Caco-2 (cell line): ENCODE measurements around the gene CTSS. TPM values are rescaled to one million over a fixed set of nuclear protein-coding genes. Genes with fewer than 3 reads are reported as not detected.
"Not testable (repeated sequence)": the region's sequence is repeated elsewhere in the genome, so short reads cannot be mapped to it uniquely, and the experiment has no call there.

Experiments
- BruUV-seq: library from RNA; stranded (reverse); fragments of 400-500 nt; replicated peaks from 2 replicates; lab custom pipeline; 2021; lab: Mats Ljungman, UMichigan
- CTCF ChIA-PET: fragments of 300-600 bp; sonication (Branson Sonifier 250); formaldehyde crosslinking; loops from one replicate; lab custom pipeline; 2022; ENCODE audit warnings: antibody characterized with exemption; lab: Charles Lee
- POLR2A ChIA-PET: fragments of 300-600 bp; sonication (Branson Sonifier 250); formaldehyde crosslinking; loops from one replicate; lab custom pipeline; 2022; ENCODE audit warnings: antibody characterized with exemption; lab: Charles Lee
- DNase-seq, 2 experiments: peaks; one replicate each; pipeline versions ENCODE4 v3.0.0 to v3.0.0-alpha.2; 2020 to 2022
- H3K27me3 ChIP-seq: replicated peaks from 2 replicates; pipeline ENCODE4 v1.6.0; 2011; ENCODE audit warnings: low read length; ENCODE audit not compliant: control insufficient read depth, insufficient read depth
- H3K36me3 ChIP-seq: 2 replicates; pipeline ENCODE4 v1.5.1; 2011; ENCODE audit warnings: low read length; ENCODE audit not compliant: control insufficient read depth, insufficient read depth
- H3K4me1 ChIP-seq: fragments of 250-450 bp; sonication (Bioruptor Pico); 2 replicates; pipeline ENCODE4 v1.5.1; 2020; ENCODE audit warnings: mild to moderate bottlenecking
- H3K4me3 ChIP-seq: 2 replicates; pipeline ENCODE4 v1.5.1; 2011; ENCODE audit warnings: low read depth, mild to moderate bottlenecking, control low read depth, low read length
- H3K9me3 ChIP-seq: fragments of 250-450 bp; sonication (Bioruptor Pico); 2 replicates; pipeline ENCODE4 v1.5.1; 2020; ENCODE audit warnings: mild to moderate bottlenecking, moderate library complexity
- H3K27ac Mint-ChIP-seq: one replicate; pipeline ENCODE4 v1.8.0; 2022; ENCODE audit warnings: mixed read lengths; ENCODE audit not compliant: unreplicated experiment
- H3K27me3 Mint-ChIP-seq: one replicate; pipeline ENCODE4 v1.8.0; 2022; ENCODE audit warnings: mixed read lengths; ENCODE audit not compliant: insufficient read depth, unreplicated experiment
- H3K36me3 Mint-ChIP-seq: one replicate; pipeline ENCODE4 v1.8.0; 2022; ENCODE audit warnings: mild to moderate bottlenecking, mixed read lengths; ENCODE audit not compliant: insufficient read depth, unreplicated experiment
- H3K4me1 Mint-ChIP-seq: one replicate; pipeline ENCODE4 v1.8.0; 2022; ENCODE audit warnings: low read depth, mixed read lengths; ENCODE audit not compliant: unreplicated experiment
- H3K4me3 Mint-ChIP-seq: one replicate; pipeline ENCODE4 v1.8.0; 2022; ENCODE audit warnings: mild to moderate bottlenecking, moderate library complexity, mixed read lengths; ENCODE audit not compliant: unreplicated experiment
- H3K9me3 Mint-ChIP-seq: one replicate; pipeline ENCODE4 v1.8.0; 2022; ENCODE audit warnings: mixed read lengths; ENCODE audit not compliant: unreplicated experiment
- CTCF ChIP-seq, 2 experiments: fragments of 200-600 bp in 1 of 2; IDR thresholded peaks; 1 replicate in 1 of 2; 2 replicates in 1 of 2; pipeline versions ENCODE4 v1.5.1 to v1.8.0; 2011 to 2022; ENCODE audit warnings: antibody characterized with exemption in 1 of 2, control low read depth in 1 of 2, inconsistent platforms in 1 of 2, low read depth in 1 of 2, low read length in 1 of 2, mild to moderate bottlenecking in 1 of 2, moderate library complexity in 1 of 2; ENCODE audit not compliant: insufficient read depth in 1 of 2, severe bottlenecking in 1 of 2, unreplicated experiment in 1 of 2
- intact Hi-C: fragments of 100-400 bp; cut with micrococcal nuclease; formaldehyde crosslinking; loops from one replicate; pipeline ENCODE4 v1.10.0; 2022; ENCODE audit not compliant: unreplicated experiment
- total RNA-seq: library from RNA; stranded (reverse); gene quantifications from 2 replicates; pipeline ENCODE4 v1.2.3, GENCODE V29; 2022

CTSS gene
- total RNA-seq, 1 experiment from 2014 or later, result 0.84 TPM

- intact Hi-C loops, result no loop called here
- ChIA-PET CTCF (no interaction called here), POLR2A (no interaction called here)
- no peak for TF ChIP-seq CTCF (IDR thresholded peaks at IDR 0.05; ENCODE audit: insufficient read depth in 1 of 2, low read depth in 1 of 2, low read length in 1 of 2, severe bottlenecking in 1 of 2, unreplicated experiment in 1 of 2)
- Histone ChIP-seq H3K4me1 (no peaks in the 10 kb centered on the region), H3K36me3 (no peaks in the 10 kb centered on the region), H3K27me3 (no peaks in the 10 kb centered on the region), H3K4me3 (no peak overlapping the region), H3K9me3 (no peaks in the 10 kb centered on the region)
- no TSS peak for BruUV-seq
- no peaks in the 10 kb centered on the region for H3K9me3 Mint-ChIP-seq
- H3K4me3 Mint-ChIP-seq, result no peak overlapping the region
- no peak for DNase-seq
- H3K27me3 Mint-ChIP-seq, result no peaks in the 10 kb centered on the region
- no peak overlapping the region for H3K27ac Mint-ChIP-seq
- H3K4me1 Mint-ChIP-seq, result no peaks in the 10 kb centered on the region
- H3K36me3 Mint-ChIP-seq, result no peaks in the 10 kb centered on the region
Measured at GRCh38 chr1:150780510-150780909, 14.9 kb upstream of the CTSS start.

DNA sequence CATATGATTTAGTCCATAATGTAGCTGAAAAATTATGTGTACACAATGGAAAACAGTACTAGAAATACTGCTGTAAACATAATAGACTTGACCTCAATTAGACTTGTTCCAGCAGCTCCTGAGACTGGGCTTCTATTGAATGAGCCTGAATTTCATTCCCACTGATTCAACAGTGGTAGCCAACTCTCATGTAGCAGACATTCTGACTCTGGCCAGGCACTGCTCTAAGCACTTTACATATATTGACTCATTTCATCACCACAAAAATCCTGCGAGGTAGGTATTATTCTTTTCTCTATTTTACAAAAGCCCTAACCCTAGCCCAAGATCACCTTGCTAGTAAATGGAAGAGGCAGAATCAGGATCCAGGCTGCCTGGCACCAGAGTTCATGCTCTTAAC is 12.8 kb upstream of the CTSS start:
- no peaks in the 10 kb centered on the region for H3K36me3 ChIP-seq
- TF ChIP-seq CTCF (IDR thresholded peaks at IDR 0.05; ENCODE audit: insufficient read depth in 1 of 2, low read depth in 1 of 2, low read length in 1 of 2, severe bottlenecking in 1 of 2, unreplicated experiment in 1 of 2), result no peak
- no peak overlapping the region for H3K4me3 ChIP-seq
- intact Hi-C loops, result no loop called here
- no peaks in the 10 kb centered on the region for H3K9me3 Mint-ChIP-seq
- no peaks in the 10 kb centered on the region for H3K9me3 ChIP-seq
- BruUV-seq, result no TSS peak
- no peak overlapping the region for H3K27ac Mint-ChIP-seq
- H3K27me3 Mint-ChIP-seq, result no peaks in the 10 kb centered on the region
- no peaks in the 10 kb centered on the region for H3K4me1 Mint-ChIP-seq
- no peaks in the 10 kb centered on the region for H3K27me3 ChIP-seq
- H3K4me3 Mint-ChIP-seq, result no peak overlapping the region
- POLR2A ChIA-PET, result no interaction called here
- H3K36me3 Mint-ChIP-seq, result no peaks in the 10 kb centered on the region
- CTCF ChIA-PET, result interaction anchor here (0.6 kb wide), 1 partner anchor 22 kb away, joined by 3 read pairs; no protein-coding TSS in a partner anchor
- no peak for DNase-seq
- no peaks in the 10 kb centered on the region for H3K4me1 ChIP-seq

DNA sequence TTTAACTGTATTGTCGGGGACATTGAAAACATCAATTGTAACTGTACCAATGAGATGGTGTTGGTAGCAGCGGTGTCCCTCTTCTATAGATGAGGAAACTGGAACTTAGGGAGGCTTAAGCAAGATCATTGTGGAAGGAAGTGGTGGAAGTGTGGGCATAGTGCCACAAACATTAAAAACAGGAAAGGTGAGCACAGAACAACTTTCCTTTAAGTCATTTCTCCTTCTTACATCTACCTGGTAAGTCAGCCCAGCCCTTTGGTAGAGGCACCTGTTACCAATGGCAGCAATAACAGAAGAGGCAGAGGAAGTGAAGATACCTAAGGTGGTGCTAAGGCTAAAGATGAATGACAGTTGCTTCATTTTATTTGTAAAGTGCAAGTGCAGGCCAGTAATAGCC is 12.0 kb upstream of the CTSS start:
- Histone ChIP-seq H3K9me3 (no peaks in the 10 kb centered on the region), H3K4me3 (no peak overlapping the region), H3K4me1 (no peaks in the 10 kb centered on the region), H3K36me3 (no peaks in the 10 kb centered on the region), H3K27me3 (no peaks in the 10 kb centered on the region)
- BruUV-seq, result no TSS peak
- Mint-ChIP-seq H3K4me1 (no peaks in the 10 kb centered on the region), H3K27me3 (no peaks in the 10 kb centered on the region), H3K9me3 (no peaks in the 10 kb centered on the region), H3K27ac (no peak overlapping the region), H3K4me3 (no peak overlapping the region), H3K36me3 (no peaks in the 10 kb centered on the region)
- ChIA-PET CTCF (no interaction called here), POLR2A (no interaction called here)
- TF ChIP-seq CTCF (IDR thresholded peaks at IDR 0.05; ENCODE audit: insufficient read depth in 1 of 2, low read depth in 1 of 2, low read length in 1 of 2, severe bottlenecking in 1 of 2, unreplicated experiment in 1 of 2), result no peak
- intact Hi-C loops, result no loop called here
- no peak for DNase-seq

GRCh38 chr1:150775931-150776505 is 10.4 kb upstream of the CTSS start:
- H3K4me3 ChIP-seq, H3K9me3 ChIP-seq, BruUV-seq, H3K4me3 Mint-ChIP-seq, POLR2A ChIA-PET, H3K27ac Mint-ChIP-seq, intact Hi-C loops, H3K9me3 Mint-ChIP-seq, H3K27me3 Mint-ChIP-seq, H3K4me1 ChIP-seq, H3K36me3 ChIP-seq, H3K36me3 Mint-ChIP-seq, DNase-seq, CTCF ChIA-PET, H3K4me1 Mint-ChIP-seq, H3K27me3 ChIP-seq: not testable (repeated sequence)
